Measurements from ENCODE around the gene HMOX2.

Gene HMOX2

DNA sequence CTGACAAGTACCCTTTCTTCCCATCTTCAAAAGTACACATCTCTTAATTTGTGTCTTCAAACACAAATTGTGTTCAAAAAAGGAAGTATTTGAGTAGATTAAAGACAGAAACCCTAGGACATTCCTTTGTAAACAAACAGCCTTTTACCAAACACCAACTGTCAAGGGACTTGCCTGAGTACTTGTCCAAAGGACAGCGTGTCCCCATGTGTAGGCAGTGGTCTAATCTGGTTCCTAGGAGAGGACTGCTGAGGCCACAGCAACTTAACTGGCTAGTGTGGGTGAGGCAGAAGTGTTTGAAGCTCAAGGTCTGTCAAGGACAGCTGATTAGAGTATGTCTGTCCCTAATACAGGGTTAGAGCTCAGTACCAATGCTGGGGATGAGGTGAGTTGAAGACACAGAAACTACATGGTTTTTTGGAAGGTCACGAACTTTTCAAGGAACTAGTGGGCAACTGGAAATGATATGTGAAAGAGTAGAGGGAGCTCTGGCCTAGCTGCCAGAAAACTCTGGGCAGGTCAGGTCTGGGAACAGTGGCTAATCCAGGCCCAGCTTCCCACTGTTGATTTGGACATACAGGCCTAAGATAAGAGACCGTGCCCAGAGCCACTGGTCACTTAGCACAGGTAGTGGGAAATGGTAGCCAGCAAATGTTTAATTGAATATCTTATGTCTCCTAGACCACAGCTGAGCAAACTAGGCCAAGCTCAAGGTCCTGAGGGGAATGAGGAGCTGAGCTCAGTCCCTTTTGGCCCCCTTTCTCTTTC is 10.1 kb downstream of the HMOX2 start:
- no peak overlapping the region for H3K27ac ChIP-seq (ENCODE audit: low read length)
- H3K36me3 ChIP-seq (ENCODE audit: control insufficient read depth, insufficient read depth, low read length): no peaks in the 10 kb centered on the region
- no CpG with 5 or more reads among the region's 3 CpGs for WGBS (ENCODE audit: insufficient coverage, insufficient read length)
- peaks cover 2% of the 10 kb centered on the region; the same call in 1 of the 2 replicates for H3K9me3 ChIP-seq (ENCODE audit: control insufficient read depth, insufficient read depth, low read length)
- no peaks in the 10 kb centered on the region for H3K27me3 ChIP-seq (ENCODE audit: control insufficient read depth, insufficient read depth, low read length)
- H3K4me3 ChIP-seq (ENCODE audit: low read length): no peak overlapping the region
- DNase-seq (ENCODE audit: low read depth, low spot score): no peak
- peaks cover 1% of the 10 kb centered on the region; the same call in 1 of the 2 replicates for H3K4me1 ChIP-seq (ENCODE audit: control insufficient read depth, insufficient read depth, low read length)

DNA sequence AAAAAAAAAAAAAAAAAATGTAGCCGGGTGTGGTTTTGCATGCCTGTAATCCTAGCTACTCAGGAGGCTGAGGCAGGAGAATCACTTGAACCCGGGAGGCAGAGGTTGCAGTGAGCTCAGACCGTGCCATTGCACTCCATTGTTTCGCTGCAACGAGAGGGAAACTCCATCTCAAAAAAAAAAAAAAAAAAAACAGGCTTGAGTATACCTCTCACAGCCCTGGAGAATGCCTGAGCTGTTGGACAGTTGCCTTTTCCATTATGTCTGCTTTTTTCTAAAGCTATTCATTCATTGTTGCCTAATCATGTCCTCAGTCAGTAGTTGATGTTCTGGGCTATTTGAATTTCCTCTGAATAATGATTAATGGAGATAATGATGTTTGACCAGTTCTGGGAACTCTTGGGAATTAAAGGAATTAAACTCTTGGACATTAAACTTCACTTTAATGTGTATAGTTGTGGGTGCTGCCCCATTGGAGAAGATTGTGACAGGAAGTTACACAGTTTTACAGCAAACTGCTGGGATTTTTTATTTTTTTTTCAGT is 11.8 kb downstream of the HMOX2 start:
- H3K27me3 ChIP-seq (ENCODE audit: control insufficient read depth, insufficient read depth, low read length): no peaks in the 10 kb centered on the region
- H3K27ac ChIP-seq (ENCODE audit: low read length): no peak overlapping the region
- no peaks in the 10 kb centered on the region for H3K36me3 ChIP-seq (ENCODE audit: control insufficient read depth, insufficient read depth, low read length)
- no CpG with 5 or more reads among the region's 5 CpGs for WGBS (ENCODE audit: insufficient coverage, insufficient read length)
- DNase-seq (ENCODE audit: low read depth, low spot score): no peak
- no peaks in the 10 kb centered on the region for H3K4me1 ChIP-seq (ENCODE audit: control insufficient read depth, insufficient read depth, low read length)
- H3K4me3 ChIP-seq (ENCODE audit: low read length): no peak overlapping the region
- H3K9me3 ChIP-seq (ENCODE audit: control insufficient read depth, insufficient read depth, low read length): no peaks in the 10 kb centered on the region

DNA sequence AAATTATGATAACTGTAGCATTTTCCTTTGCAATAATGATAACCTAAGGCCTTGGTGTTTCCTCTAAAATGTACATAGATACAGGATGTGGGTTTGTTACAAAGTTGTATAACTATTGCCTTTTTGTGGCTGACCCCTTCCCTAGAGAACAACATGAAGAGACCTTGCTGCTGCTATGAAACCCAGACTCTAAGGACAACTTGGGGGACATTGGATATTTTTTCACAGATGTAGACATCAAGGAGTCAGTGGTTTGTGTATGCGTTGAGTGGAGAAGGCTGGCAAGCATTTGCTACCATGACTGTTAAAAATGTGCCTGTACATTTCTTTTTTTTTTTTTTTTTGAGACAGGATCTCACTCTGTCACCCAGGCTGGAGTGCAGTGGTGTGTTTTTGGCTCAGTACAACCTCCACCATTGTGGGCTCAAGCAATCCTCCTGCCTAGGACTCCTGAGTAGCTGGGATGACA is 12.3 kb downstream of the HMOX2 start:
- Histone ChIP-seq H3K36me3 (ENCODE audit: control insufficient read depth, insufficient read depth, low read length) (no peaks in the 10 kb centered on the region), H3K9me3 (ENCODE audit: control insufficient read depth, insufficient read depth, low read length) (no peaks in the 10 kb centered on the region), H3K4me3 (ENCODE audit: low read length) (no peak overlapping the region), H3K4me1 (ENCODE audit: control insufficient read depth, insufficient read depth, low read length) (no peaks in the 10 kb centered on the region), H3K27me3 (ENCODE audit: control insufficient read depth, insufficient read depth, low read length) (no peaks in the 10 kb centered on the region), H3K27ac (ENCODE audit: low read length) (no peak overlapping the region)
- WGBS (ENCODE audit: insufficient coverage, insufficient read length): no CpG with 5 or more reads among the region's 1 CpG
- DNase-seq (ENCODE audit: low read depth, low spot score): no peak

DNA sequence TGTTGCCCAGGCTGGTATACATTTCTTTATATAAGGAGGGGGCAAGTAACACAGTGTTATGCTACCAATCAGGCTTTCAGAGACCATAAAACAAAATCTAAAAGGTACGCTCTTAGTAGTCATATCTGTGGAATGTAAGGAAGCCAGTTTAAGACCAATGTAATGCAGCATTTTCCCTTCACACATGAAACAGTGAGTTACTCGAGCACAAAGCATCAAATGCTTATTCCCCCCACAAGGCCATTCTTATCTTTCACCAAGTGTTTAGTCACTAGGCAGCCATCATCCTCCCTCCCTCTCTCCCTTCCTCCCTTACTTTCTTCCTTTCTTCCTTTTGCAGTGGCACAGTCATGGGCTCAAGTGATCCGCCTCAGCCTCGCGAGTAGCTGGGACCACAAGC is 12.8 kb downstream of the HMOX2 start:
- Histone ChIP-seq H3K9me3 (ENCODE audit: control insufficient read depth, insufficient read depth, low read length) (no peaks in the 10 kb centered on the region), H3K27ac (ENCODE audit: low read length) (no peak overlapping the region), H3K4me1 (ENCODE audit: control insufficient read depth, insufficient read depth, low read length) (no peaks in the 10 kb centered on the region), H3K4me3 (ENCODE audit: low read length) (no peak overlapping the region), H3K36me3 (ENCODE audit: control insufficient read depth, insufficient read depth, low read length) (no peaks in the 10 kb centered on the region), H3K27me3 (ENCODE audit: control insufficient read depth, insufficient read depth, low read length) (no peaks in the 10 kb centered on the region)
- WGBS (ENCODE audit: insufficient coverage, insufficient read length): no CpG with 5 or more reads among the region's 5 CpGs
- no peak for DNase-seq (ENCODE audit: low read depth, low spot score)

- no peak overlapping the region for H3K4me3 ChIP-seq (ENCODE audit: low read length)
- H3K4me1 ChIP-seq (ENCODE audit: control insufficient read depth, insufficient read depth, low read length): peaks cover 3% of the 10 kb centered on the region; the same call in 1 of the 2 replicates
- no peak overlapping the region for H3K27ac ChIP-seq (ENCODE audit: low read length)
- no peaks in the 10 kb centered on the region for H3K36me3 ChIP-seq (ENCODE audit: control insufficient read depth, insufficient read depth, low read length)
- no peaks in the 10 kb centered on the region for H3K9me3 ChIP-seq (ENCODE audit: control insufficient read depth, insufficient read depth, low read length)
- no peaks in the 10 kb centered on the region for H3K27me3 ChIP-seq (ENCODE audit: control insufficient read depth, insufficient read depth, low read length)
- WGBS (ENCODE audit: insufficient coverage, insufficient read length): no CpG with 5 or more reads among the region's 4 CpGs
- DNase-seq (ENCODE audit: low read depth, low spot score): no peak
These were observed 15.7 kb downstream of the HMOX2 start for GRCh38 chr16:4491898-4492297.

DNA sequence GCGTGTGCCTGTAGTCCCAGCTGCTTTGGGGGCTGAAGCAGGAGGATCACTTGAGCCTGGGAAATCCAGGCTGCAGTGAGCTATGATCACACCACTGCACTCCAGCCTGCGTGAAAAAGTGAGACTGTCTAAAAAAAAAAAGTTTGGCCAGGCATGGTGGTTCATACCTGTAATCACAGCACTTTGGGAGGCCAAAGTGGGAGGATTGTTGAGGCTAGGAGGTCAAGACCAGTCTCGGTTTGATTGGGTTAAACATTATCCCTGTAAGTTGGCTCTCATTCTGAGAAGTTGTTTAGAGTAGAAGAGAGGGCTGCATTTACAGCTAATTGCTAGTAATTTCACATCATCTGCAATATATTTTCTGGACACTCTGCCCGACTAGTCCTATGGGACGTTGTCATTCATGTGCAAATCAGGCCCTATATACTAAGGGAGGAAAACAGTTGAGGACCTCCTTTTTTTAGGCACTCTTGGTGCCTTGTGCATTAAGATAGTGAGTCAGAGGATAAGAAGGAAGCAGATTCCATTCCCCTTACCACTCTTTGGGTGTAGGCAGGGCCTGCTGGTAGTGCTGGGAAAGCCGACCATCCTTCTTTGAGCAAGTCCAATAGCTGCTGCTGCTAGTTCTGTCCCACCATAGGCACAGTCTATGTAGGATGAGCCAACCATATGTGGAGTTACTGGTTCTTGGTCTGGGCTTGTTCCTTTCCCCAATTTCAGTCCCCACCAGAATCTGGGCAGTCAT is 18.7 kb downstream of the HMOX2 start:
- peaks cover 3% of the 10 kb centered on the region; the same call in 1 of the 2 replicates for H3K4me1 ChIP-seq (ENCODE audit: control insufficient read depth, insufficient read depth, low read length)
- no peak for DNase-seq (ENCODE audit: low read depth, low spot score)
- no peaks in the 10 kb centered on the region for H3K36me3 ChIP-seq (ENCODE audit: control insufficient read depth, insufficient read depth, low read length)
- no CpG with 5 or more reads among the region's 6 CpGs for WGBS (ENCODE audit: insufficient coverage, insufficient read length)
- H3K27ac ChIP-seq (ENCODE audit: low read length): no peak overlapping the region
- no peaks in the 10 kb centered on the region for H3K9me3 ChIP-seq (ENCODE audit: control insufficient read depth, insufficient read depth, low read length)
- H3K4me3 ChIP-seq (ENCODE audit: low read length): no peak overlapping the region
- H3K27me3 ChIP-seq (ENCODE audit: control insufficient read depth, insufficient read depth, low read length): no peaks in the 10 kb centered on the region

DNA sequence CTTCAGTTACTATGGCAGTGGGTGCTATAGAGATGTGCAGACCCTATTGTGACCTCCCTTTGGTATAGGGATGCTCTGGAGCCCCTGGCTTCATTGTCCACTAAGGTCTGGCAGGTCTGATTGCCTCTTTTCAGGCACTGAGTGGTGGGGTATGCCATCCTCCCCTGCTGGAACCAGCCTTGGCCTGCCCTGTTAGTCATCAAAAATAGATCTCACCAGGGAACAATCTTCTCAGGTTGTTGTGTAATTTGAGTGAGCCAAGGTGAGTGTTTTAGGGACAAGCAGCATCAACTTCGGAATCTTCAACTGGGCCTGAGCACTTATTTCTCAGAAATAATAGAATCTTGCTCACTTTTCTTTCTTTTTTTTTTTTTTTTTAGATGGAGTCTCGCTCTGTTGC is 19.6 kb downstream of the HMOX2 start:
- no peak for DNase-seq (ENCODE audit: low read depth, low spot score)
- Histone ChIP-seq H3K4me3 (ENCODE audit: low read length) (no peak overlapping the region), H3K36me3 (ENCODE audit: control insufficient read depth, insufficient read depth, low read length) (no peaks in the 10 kb centered on the region), H3K27me3 (ENCODE audit: control insufficient read depth, insufficient read depth, low read length) (no peaks in the 10 kb centered on the region), H3K4me1 (ENCODE audit: control insufficient read depth, insufficient read depth, low read length) (peaks cover 3% of the 10 kb centered on the region; the same call in 1 of the 2 replicates), H3K9me3 (ENCODE audit: control insufficient read depth, insufficient read depth, low read length) (no peaks in the 10 kb centered on the region), H3K27ac (ENCODE audit: low read length) (no peak overlapping the region)
- WGBS (ENCODE audit: insufficient coverage, insufficient read length): no CpG with 5 or more reads among the region's 2 CpGs

- H3K9me3 ChIP-seq (ENCODE audit: control insufficient read depth, insufficient read depth, low read length): no peaks in the 10 kb centered on the region
- no peak overlapping the region for H3K27ac ChIP-seq (ENCODE audit: low read length)
- H3K4me1 ChIP-seq (ENCODE audit: control insufficient read depth, insufficient read depth, low read length): peaks cover 3% of the 10 kb centered on the region; the same call in 1 of the 2 replicates
- H3K36me3 ChIP-seq (ENCODE audit: control insufficient read depth, insufficient read depth, low read length): no peaks in the 10 kb centered on the region
- WGBS (ENCODE audit: insufficient coverage, insufficient read length): no CpG with 5 or more reads among the region's 4 CpGs
- H3K27me3 ChIP-seq (ENCODE audit: control insufficient read depth, insufficient read depth, low read length): no peaks in the 10 kb centered on the region
- no peak overlapping the region for H3K4me3 ChIP-seq (ENCODE audit: low read length)
- no peak for DNase-seq (ENCODE audit: low read depth, low spot score)
These were observed 20.1 kb downstream of the HMOX2 start for GRCh38 chr16:4496305-4496704.

GRCh38 chr16:4498546-4499195 is 22.5 kb downstream of the HMOX2 start:
- no peak overlapping the region for H3K4me3 ChIP-seq (ENCODE audit: low read length)
- H3K36me3 ChIP-seq (ENCODE audit: control insufficient read depth, insufficient read depth, low read length): no peaks in the 10 kb centered on the region
- H3K27ac ChIP-seq (ENCODE audit: low read length): no peak overlapping the region
- DNase-seq (ENCODE audit: low read depth, low spot score): no peak
- no CpG with 5 or more reads among the region's 8 CpGs for WGBS (ENCODE audit: insufficient coverage, insufficient read length)
- no peaks in the 10 kb centered on the region for H3K9me3 ChIP-seq (ENCODE audit: control insufficient read depth, insufficient read depth, low read length)
- H3K27me3 ChIP-seq (ENCODE audit: control insufficient read depth, insufficient read depth, low read length): no peaks in the 10 kb centered on the region
- H3K4me1 ChIP-seq (ENCODE audit: control insufficient read depth, insufficient read depth, low read length): peaks cover 4% of the 10 kb centered on the region; the same call in 1 of the 2 replicates

- no CpG with 5 or more reads among the region's 4 CpGs for WGBS (ENCODE audit: insufficient coverage, insufficient read length)
- no peaks in the 10 kb centered on the region for H3K9me3 ChIP-seq (ENCODE audit: control insufficient read depth, insufficient read depth, low read length)
- H3K4me1 ChIP-seq (ENCODE audit: control insufficient read depth, insufficient read depth, low read length): peaks cover 4% of the 10 kb centered on the region; the same call in 1 of the 2 replicates
- H3K27ac ChIP-seq (ENCODE audit: low read length): no peak overlapping the region
- no peak for DNase-seq (ENCODE audit: low read depth, low spot score)
- H3K4me3 ChIP-seq (ENCODE audit: low read length): no peak overlapping the region
- H3K36me3 ChIP-seq (ENCODE audit: control insufficient read depth, insufficient read depth, low read length): no peaks in the 10 kb centered on the region
- no peaks in the 10 kb centered on the region for H3K27me3 ChIP-seq (ENCODE audit: control insufficient read depth, insufficient read depth, low read length)
These were observed 23.0 kb downstream of the HMOX2 start for GRCh38 chr16:4499196-4499555.

Measured in iPS DF 6.9 (cell line).